CD8-positive, alpha-beta memory T cell (primary cell): ENCODE data around the gene LBR. TPM values are rescaled to one million over a fixed set of nuclear protein-coding genes. Genes with fewer than 3 reads are reported as not detected.
"Not testable (repeated sequence)": the region's sequence is repeated elsewhere in the genome, so short reads cannot be mapped to it uniquely, and the experiment has no call there.

Experiments used
- CTCF ChIA-PET: fragments of 350-600 bp; sonication (Branson Sonifier 250); formaldehyde crosslinking; loops from one replicate; lab custom pipeline; 2021; ENCODE audit warnings: antibody characterized with exemption; lab: Charles Lee
- POLR2A ChIA-PET: fragments of 350-600 bp; sonication (Branson Sonifier 250); formaldehyde crosslinking; loops from one replicate; lab custom pipeline; 2021; ENCODE audit warnings: antibody characterized with exemption; lab: Charles Lee
- DNase-seq, 5 donors: peaks; one replicate each; pipeline versions ENCODE4 v3.0.0 to v3.0.0-alpha.2; 2020 to 2022; ENCODE audit warnings: mixed read lengths in 1 of 5
- H3K27ac ChIP-seq: one replicate; pipeline ENCODE4 v1.7.0; 2013; ENCODE audit warnings: low read depth, mild to moderate bottlenecking, low read length, moderate library complexity
- H3K27me3 ChIP-seq: 2 replicates; pipeline ENCODE4 v1.7.0; 2013; ENCODE audit warnings: low read length, mild to moderate bottlenecking; ENCODE audit not compliant: insufficient read depth, poor library complexity, severe bottlenecking
- H3K36me3 ChIP-seq: 2 replicates; pipeline ENCODE4 v1.7.0; 2013; ENCODE audit warnings: mild to moderate bottlenecking, low read length, moderate library complexity; ENCODE audit not compliant: insufficient read depth
- H3K4me1 ChIP-seq: 2 replicates; pipeline ENCODE4 v1.7.0; 2013; ENCODE audit warnings: mild to moderate bottlenecking, low read length, moderate library complexity; ENCODE audit not compliant: insufficient read depth
- H3K4me3 ChIP-seq: 2 replicates; pipeline ENCODE4 v1.7.0; 2013; ENCODE audit warnings: mild to moderate bottlenecking, low read length
- H3K9me3 ChIP-seq: 2 replicates; pipeline ENCODE4 v1.7.0; 2013; ENCODE audit warnings: mild to moderate bottlenecking, low read length
- H3K27ac Mint-ChIP-seq, 8 donors: one replicate each; pipeline ENCODE4 v1.8.0; 2020 to 2021; ENCODE audit warnings: mixed read lengths in 8 of 8, mild to moderate bottlenecking in 6 of 8, inconsistent platforms in 3 of 8, moderate library complexity in 3 of 8
- H3K27me3 Mint-ChIP-seq, 2 donors: one replicate each; pipeline ENCODE4 v1.8.0; 2020 to 2021; ENCODE audit warnings: mixed read lengths in 2 of 2, mild to moderate bottlenecking in 1 of 2, moderate library complexity in 1 of 2
- H3K36me3 Mint-ChIP-seq, 3 donors: one replicate each; pipeline ENCODE4 v1.8.0; 2020 to 2021; ENCODE audit warnings: mixed read lengths in 3 of 3, inconsistent platforms in 1 of 3, mild to moderate bottlenecking in 1 of 3
- H3K4me1 Mint-ChIP-seq, 3 donors: one replicate each; pipeline ENCODE4 v1.8.0; 2020 to 2021; ENCODE audit warnings: mixed read lengths in 3 of 3, inconsistent platforms in 1 of 3, mild to moderate bottlenecking in 1 of 3
- H3K4me3 Mint-ChIP-seq, 7 donors: one replicate each; pipeline ENCODE4 v1.8.0; 2020 to 2021; ENCODE audit warnings: mixed read lengths in 7 of 7, mild to moderate bottlenecking in 6 of 7, moderate library complexity in 4 of 7, inconsistent platforms in 2 of 7
- H3K9me3 Mint-ChIP-seq, 5 donors: one replicate each; pipeline ENCODE4 v1.8.0; 2020 to 2022; ENCODE audit warnings: mixed read lengths in 5 of 5, mild to moderate bottlenecking in 3 of 5, moderate library complexity in 2 of 5, inconsistent platforms in 1 of 5
- polyA plus RNA-seq: library from polyadenylated mRNA; unstranded; fragments of 300-500 nt; fragmentation: Illumina TruSeq; gene quantifications from one replicate; pipeline ENCODE4 v1.2.3, GENCODE V29; 2021
- total RNA-seq, 2 experiments: library from RNA; stranded (reverse); gene quantifications; one replicate each; pipeline ENCODE4 v1.2.3, GENCODE V29; 2021

The LBR gene
- total and polyA plus RNA-seq, 3 experiments from 2014 or later: 110 to 132 (median 125) TPM

DNA sequence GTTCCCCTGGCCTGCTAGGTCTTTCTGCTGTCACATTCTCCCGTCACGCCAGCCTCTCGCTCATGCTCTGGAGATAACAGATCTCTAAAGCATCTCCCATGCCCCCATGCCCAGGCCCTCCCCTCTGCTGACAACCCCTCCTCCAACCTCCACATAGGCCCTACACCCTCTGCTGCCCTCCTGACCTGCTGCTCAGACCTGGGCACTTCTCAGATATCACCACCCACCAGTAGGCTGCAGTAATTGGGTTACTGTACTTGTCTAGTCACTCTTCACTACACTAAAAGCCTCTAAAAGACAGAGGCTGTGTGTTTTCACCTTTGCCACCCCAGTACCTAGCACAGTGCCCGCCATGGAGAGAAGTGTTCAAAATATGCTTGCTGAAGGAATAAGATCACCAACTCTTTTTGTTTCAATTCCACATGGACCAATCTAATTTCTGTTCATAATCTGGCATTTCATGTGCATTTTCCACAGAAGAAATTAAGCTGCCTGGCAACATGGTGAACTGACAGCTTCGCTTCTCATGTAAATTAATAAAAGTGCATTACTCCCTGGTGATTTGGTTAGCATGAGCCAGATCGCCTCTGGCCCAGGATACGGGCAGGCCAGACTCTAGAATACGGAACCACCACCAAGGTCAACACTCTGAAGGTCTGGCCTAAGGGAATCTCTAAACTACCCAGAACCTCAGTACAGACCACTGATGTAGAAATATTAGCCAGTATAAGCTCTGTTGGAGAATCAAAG lies 20.7 kb downstream of the LBR start:
- H3K27me3 ChIP-seq: no peaks in the 10 kb centered on the region
- no peaks in the 10 kb centered on the region for H3K4me1 ChIP-seq
- no peaks in the 10 kb centered on the region for H3K9me3 Mint-ChIP-seq
- no peak overlapping the region for H3K4me3 ChIP-seq
- no peaks in the 10 kb centered on the region for H3K27me3 Mint-ChIP-seq
- H3K27ac Mint-ChIP-seq: peak overlapping the region in 6 of 8 donors; percentile 18 to 76 (median 36)
- peaks cover 57% of the 10 kb centered on the region for H3K36me3 ChIP-seq
- ChIA-PET CTCF (interaction anchor here (1.5 kb wide), 1 partner anchor 68 kb away, joined by 3 read pairs; no protein-coding TSS in a partner anchor), POLR2A (interaction anchor here (0.7 kb wide), 1 partner anchor 226 kb away, joined by 3 read pairs; no protein-coding TSS in a partner anchor)
- H3K36me3 Mint-ChIP-seq: peaks cover 0 to 90% (median 22%) of the 10 kb centered on the region in 3 donors
- no peaks in the 10 kb centered on the region for H3K9me3 ChIP-seq
- H3K27ac ChIP-seq: no peak overlapping the region
- H3K4me1 Mint-ChIP-seq: peaks cover 5 to 20% (median 18%) of the 10 kb centered on the region in 3 donors
- no peak for DNase-seq
- H3K4me3 Mint-ChIP-seq: no peak overlapping the region

DNA sequence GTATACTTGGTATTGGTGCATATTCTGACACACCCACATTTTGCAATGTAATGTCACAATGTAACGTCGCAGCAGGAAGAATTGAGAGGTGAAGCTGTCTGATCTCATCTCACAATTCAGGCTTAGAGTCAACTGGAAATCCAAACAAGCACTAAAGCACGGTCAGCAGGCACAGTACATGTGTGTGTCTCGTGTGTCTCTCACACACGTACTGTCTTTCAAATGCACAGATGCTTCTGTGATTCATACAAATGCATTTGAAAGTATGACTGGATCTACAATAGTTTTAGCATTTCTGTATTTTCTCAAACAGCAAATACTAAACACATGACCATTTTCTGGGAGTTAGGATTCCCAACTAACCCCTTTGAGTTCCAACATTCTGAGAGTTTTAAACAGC lies 26.9 kb downstream of the LBR start:
- Histone ChIP-seq H3K4me1 (no peaks in the 10 kb centered on the region), H3K36me3 (peaks cover 38% of the 10 kb centered on the region), H3K9me3 (no peaks in the 10 kb centered on the region), H3K27me3 (no peaks in the 10 kb centered on the region), H3K4me3 (no peak overlapping the region), H3K27ac (no peak overlapping the region)
- H3K9me3 Mint-ChIP-seq: no peaks in the 10 kb centered on the region
- no peak overlapping the region for H3K4me3 Mint-ChIP-seq
- DNase-seq: no peak
- H3K36me3 Mint-ChIP-seq: peaks cover 3 to 82% (median 25%) of the 10 kb centered on the region in 3 donors
- peak overlapping the region in 3 of 8 donors; percentile 3 to 31 (median 28) for H3K27ac Mint-ChIP-seq
- H3K4me1 Mint-ChIP-seq: peaks cover 0 to 6% (median 0%) of the 10 kb centered on the region in 3 donors
- ChIA-PET CTCF (no interaction called here), POLR2A (no interaction called here)
- no peaks in the 10 kb centered on the region for H3K27me3 Mint-ChIP-seq

DNA sequence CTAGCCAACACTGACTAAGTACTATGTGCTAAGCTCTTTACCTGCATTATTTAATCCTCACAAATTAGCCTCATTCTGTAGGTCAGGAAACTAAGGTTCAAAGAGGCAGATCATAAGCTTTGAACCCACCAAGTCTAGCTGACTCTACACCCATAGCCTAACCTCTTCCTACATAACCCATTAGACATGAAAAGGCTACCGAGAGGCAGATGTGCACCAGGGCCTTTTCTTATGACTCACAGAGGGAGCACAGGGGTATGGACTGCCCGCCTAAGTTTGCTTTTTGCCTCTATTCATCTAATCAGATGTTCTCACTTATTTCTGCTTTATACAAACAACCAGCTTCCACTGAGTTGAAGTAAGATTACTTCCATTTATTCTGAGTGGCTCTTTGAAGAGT lies 31.5 kb downstream of the LBR start:
- H3K4me1 Mint-ChIP-seq: peaks cover 0 to 6% (median 0%) of the 10 kb centered on the region in 3 donors
- ChIA-PET POLR2A (no interaction called here), CTCF (no interaction called here)
- H3K4me3 ChIP-seq: no peak overlapping the region
- H3K27me3 Mint-ChIP-seq: no peaks in the 10 kb centered on the region
- peaks cover 0 to 49% (median 20%) of the 10 kb centered on the region in 3 donors for H3K36me3 Mint-ChIP-seq
- no peaks in the 10 kb centered on the region for H3K9me3 Mint-ChIP-seq
- H3K27me3 ChIP-seq: no peaks in the 10 kb centered on the region
- no peak for DNase-seq
- H3K4me3 Mint-ChIP-seq: no peak overlapping the region
- H3K27ac Mint-ChIP-seq: peak overlapping the region in 3 of 8 donors; percentile 13 to 45 (median 33)
- no peak overlapping the region for H3K27ac ChIP-seq
- H3K9me3 ChIP-seq: no peaks in the 10 kb centered on the region
- H3K36me3 ChIP-seq: peaks cover 9% of the 10 kb centered on the region
- H3K4me1 ChIP-seq: no peaks in the 10 kb centered on the region

DNA sequence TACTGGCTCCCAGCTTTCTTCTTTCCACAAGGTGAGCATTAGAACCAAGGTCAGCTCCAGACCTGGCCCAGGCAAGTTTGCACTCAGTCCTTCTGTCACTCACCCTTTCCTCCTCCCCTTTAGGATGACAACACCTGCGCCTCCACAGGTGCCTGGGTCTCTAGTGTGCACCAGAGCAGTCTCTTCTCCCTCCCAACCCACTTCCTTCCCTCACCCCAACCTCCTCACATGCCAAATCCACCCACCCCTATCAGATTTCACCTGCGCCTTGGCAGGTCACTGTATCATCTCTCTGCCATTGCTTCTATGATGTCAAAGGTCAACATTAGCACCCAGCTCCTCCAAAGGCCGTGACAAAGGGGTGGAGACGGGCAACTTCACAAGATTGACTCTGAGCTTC lies 38.0 kb downstream of the LBR start:
- Mint-ChIP-seq H3K36me3 (peaks cover 0 to 3% (median 0%) of the 10 kb centered on the region in 3 donors), H3K27ac (no peak overlapping the region), H3K4me1 (peaks cover 4 to 9% (median 5%) of the 10 kb centered on the region in 3 donors), H3K27me3 (no peaks in the 10 kb centered on the region), H3K9me3 (no peaks in the 10 kb centered on the region), H3K4me3 (no peak overlapping the region)
- DNase-seq: no peak
- no peaks in the 10 kb centered on the region for H3K9me3 ChIP-seq
- H3K36me3 ChIP-seq: no peaks in the 10 kb centered on the region
- H3K27me3 ChIP-seq: no peaks in the 10 kb centered on the region
- ChIA-PET POLR2A (no interaction called here), CTCF (no interaction called here)
- H3K4me1 ChIP-seq: no peaks in the 10 kb centered on the region
- H3K4me3 ChIP-seq: no peak overlapping the region
- H3K27ac ChIP-seq: no peak overlapping the region

DNA sequence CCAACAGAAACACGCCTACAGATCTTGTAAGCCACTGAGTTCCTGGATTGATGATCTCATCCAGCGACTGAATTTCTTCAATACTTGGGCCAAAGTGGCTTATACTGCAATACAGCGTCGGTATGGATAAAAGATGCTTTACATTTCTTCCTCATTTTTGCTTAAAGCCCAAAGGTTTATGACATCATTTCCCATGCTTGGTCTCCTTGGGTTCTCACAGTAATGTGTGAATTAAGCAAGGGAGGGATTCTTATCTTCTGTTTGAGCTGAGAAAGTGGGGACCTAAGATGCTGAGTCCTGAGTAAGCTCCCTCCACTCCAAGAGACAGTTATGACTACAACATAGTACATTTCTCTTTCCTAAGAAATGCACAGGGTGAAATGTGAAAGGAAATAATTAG lies 39.5 kb downstream of the LBR start:
- peaks cover 0 to 4% of the 10 kb centered on the region in 2 donors for H3K27me3 Mint-ChIP-seq
- no peak for DNase-seq
- H3K9me3 ChIP-seq: no peaks in the 10 kb centered on the region
- no peak overlapping the region for H3K27ac Mint-ChIP-seq
- ChIA-PET POLR2A (no interaction called here), CTCF (no interaction called here)
- H3K36me3 ChIP-seq: no peaks in the 10 kb centered on the region
- peaks cover 4 to 9% (median 5%) of the 10 kb centered on the region in 3 donors for H3K4me1 Mint-ChIP-seq
- peaks cover 0 to 10% (median 8%) of the 10 kb centered on the region in 3 donors for H3K36me3 Mint-ChIP-seq
- no peaks in the 10 kb centered on the region for H3K4me1 ChIP-seq
- no peak overlapping the region for H3K4me3 ChIP-seq
- H3K4me3 Mint-ChIP-seq: no peak overlapping the region
- H3K27me3 ChIP-seq: no peaks in the 10 kb centered on the region
- no peaks in the 10 kb centered on the region for H3K9me3 Mint-ChIP-seq
- no peak overlapping the region for H3K27ac ChIP-seq

DNA sequence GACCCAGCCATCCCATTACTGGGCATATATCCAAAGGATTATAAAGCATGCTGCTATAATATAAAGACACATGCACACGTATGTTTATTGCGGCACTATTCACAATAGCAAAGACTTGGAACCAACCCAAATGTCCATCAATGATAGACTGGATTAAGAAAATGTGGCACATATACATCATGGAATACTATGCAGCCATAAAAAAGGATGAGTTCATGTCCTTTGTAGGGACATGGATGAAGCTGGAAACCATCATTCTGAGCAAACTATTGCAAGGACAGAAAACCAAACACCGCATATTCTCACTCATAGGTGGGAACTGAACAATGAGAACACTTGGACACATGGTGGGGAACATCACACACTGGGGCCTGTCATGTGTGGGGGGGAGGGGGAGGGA lies 41.0 kb downstream of the LBR start:
- H3K4me3 ChIP-seq, DNase-seq, H3K27me3 ChIP-seq, H3K9me3 ChIP-seq, H3K27me3 Mint-ChIP-seq, H3K4me3 Mint-ChIP-seq, H3K27ac Mint-ChIP-seq, H3K4me1 ChIP-seq, H3K9me3 Mint-ChIP-seq, H3K27ac ChIP-seq, H3K36me3 ChIP-seq, POLR2A ChIA-PET, CTCF ChIA-PET, H3K4me1 Mint-ChIP-seq: not testable (repeated sequence)
- peaks cover 0 to 15% (median 15%) of the 10 kb centered on the region in 3 donors for H3K36me3 Mint-ChIP-seq

DNA sequence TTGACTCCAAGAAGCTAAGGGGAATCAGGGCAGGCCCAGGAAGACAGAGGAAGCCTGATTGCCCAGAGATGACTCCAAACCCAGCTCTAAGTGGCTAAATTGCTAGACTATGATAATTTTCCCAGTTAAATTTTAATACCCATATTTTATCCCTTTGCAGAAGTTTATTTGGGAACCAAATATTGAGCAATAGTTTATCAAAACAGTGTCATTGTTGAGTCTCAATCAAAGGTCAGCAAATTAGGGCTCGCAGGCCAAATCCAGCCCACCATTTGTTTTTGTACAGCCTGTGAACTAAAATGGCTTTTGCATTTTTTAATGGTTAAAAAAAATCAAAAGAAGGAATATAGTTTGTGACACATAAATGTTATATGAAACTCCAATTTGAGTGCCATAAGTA lies 47.1 kb downstream of the LBR start:
- Histone ChIP-seq H3K36me3 (no peaks in the 10 kb centered on the region), H3K27ac (no peak overlapping the region), H3K4me1 (no peaks in the 10 kb centered on the region), H3K27me3 (no peaks in the 10 kb centered on the region), H3K4me3 (no peak overlapping the region), H3K9me3 (no peaks in the 10 kb centered on the region)
- Mint-ChIP-seq H3K36me3 (peaks cover 0 to 15% (median 12%) of the 10 kb centered on the region in 3 donors), H3K27me3 (peaks cover 0 to 4% of the 10 kb centered on the region in 2 donors), H3K4me1 (peaks cover 0 to 5% (median 0%) of the 10 kb centered on the region in 3 donors), H3K27ac (no peak overlapping the region), H3K4me3 (no peak overlapping the region), H3K9me3 (no peaks in the 10 kb centered on the region)
- ChIA-PET POLR2A (no interaction called here), CTCF (no interaction called here)
- no peak for DNase-seq

DNA sequence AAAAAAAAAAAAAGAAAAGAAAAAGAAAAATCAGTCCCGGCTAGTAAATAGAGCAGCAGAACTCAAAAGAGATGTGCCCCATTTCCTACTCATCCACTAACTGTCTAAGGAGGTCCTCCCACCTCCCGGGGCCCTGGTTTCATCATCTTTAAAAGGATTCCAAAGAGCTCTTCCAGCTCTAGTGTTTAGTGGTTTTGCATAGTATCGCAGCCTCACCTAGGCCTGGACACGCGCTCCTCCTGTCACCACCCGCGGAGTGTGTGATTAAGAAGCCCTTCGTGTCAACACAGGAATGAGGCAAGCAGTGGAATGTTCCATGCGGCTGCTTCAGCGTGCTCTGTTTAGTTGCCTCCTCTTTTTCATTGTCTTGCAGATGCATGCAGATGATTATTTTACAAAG lies 49.0 kb downstream of the LBR start:
- H3K27me3 Mint-ChIP-seq: no peaks in the 10 kb centered on the region
- no peaks in the 10 kb centered on the region for H3K4me1 ChIP-seq
- H3K27me3 ChIP-seq: no peaks in the 10 kb centered on the region
- no peaks in the 10 kb centered on the region for H3K36me3 ChIP-seq
- H3K9me3 ChIP-seq: no peaks in the 10 kb centered on the region
- no peak overlapping the region for H3K27ac ChIP-seq
- H3K4me3 ChIP-seq: no peak overlapping the region
- no peak overlapping the region for H3K27ac Mint-ChIP-seq
- no peaks in the 10 kb centered on the region for H3K9me3 Mint-ChIP-seq
- ChIA-PET CTCF (no interaction called here), POLR2A (no interaction called here)
- no peak for DNase-seq
- peaks cover 0 to 5% (median 0%) of the 10 kb centered on the region in 3 donors for H3K4me1 Mint-ChIP-seq
- no peak overlapping the region for H3K4me3 Mint-ChIP-seq
- H3K36me3 Mint-ChIP-seq: peaks cover 0 to 9% (median 8%) of the 10 kb centered on the region in 3 donors
